DMS53 (cell line): Measurements from ENCODE around the gene TRIM63.
"Not testable (repeated sequence)": the region's sequence is repeated elsewhere in the genome, so short reads cannot be mapped to it uniquely, and the experiment has no call there.

Source experiments
- DNase-seq: peaks from one replicate; lab custom pipeline; 2025; lab: John Stamatoyannopoulos, UW

The TRIM63 gene

DNA sequence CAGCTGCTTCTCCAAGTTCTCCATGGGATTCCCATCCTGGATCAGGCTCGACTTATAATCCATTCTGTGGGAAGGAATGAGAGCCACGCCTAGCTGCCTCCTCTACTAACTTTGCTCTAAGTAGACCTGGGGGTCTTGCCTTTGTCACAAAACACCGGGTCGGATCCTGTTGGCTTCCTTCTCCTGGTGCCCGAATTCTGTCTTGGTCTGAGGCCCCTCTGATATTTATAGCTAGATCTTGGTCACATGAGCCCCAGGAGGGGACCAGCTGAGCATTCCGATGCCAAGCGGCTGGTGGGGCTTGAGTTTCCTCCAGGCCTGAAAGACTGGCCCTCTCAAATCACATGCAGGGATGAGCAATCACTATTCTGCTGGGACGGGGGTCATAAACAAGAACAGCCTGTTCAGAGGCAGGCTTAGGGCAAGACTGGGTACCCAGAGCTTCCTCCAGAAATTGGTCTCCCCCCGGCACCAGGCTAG, at the start of gene TRIM63:
Gene TRIM63, minus strand, starts transcription at position 199 of the 480 bp plus-strand sequence. Its CDS starts 136 bp downstream, at position 63.
- DNase-seq, result no peak

DNA sequence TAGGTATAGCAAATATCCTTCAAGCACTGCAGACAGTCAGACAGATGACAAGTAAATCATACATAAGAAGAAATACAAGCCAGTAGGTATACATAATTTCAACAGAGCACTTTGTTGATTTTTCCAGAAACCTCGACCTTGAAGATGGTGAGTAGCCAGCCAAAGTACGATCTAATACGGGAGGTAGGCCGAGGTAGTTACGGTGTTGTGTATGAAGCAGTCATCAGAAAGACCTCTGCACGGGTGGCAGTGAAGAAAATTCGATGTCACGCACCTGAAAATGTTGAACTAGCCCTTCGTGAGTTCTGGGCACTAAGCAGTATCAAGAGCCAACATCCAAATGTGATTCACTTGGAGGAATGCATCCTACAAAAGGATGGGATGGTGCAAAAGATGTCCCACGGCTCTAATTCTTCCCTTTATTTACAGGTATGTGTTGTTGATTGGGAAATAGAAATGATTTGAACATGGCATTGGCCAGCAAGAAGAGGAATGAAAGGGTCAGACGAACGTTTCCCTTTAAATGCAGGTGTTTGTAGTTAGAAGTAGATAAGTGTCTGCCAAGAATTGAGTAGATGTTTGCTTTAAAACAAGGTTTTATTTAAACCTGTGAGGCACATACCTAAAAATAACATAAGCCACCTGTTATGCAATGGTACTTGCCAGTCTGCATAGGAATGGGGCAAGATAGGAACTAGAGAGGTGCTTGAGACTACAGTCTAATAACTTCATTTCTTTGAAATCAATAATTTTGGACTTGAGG, 46.9 kb upstream of the TRIM63 start:
- no peak for DNase-seq

DNA sequence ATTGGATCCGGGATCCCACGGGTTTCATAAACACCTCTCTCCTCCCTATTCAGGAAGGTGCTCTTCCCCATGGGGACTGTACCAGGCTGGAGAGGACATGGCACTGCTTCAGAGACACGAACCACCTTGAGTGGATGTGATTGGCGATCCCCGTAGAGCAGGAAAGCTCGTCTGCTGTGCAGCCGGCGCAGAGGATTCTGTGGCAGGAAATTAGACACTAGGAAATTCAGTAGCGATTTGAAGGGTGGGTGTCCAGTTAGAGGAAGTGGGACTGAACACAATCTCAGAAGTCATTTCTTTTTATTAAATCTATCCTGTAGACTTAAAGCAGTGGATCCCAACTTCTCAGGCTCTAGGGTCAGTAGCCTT, 45.0 kb upstream of the TRIM63 start:
- no peak for DNase-seq

DNA sequence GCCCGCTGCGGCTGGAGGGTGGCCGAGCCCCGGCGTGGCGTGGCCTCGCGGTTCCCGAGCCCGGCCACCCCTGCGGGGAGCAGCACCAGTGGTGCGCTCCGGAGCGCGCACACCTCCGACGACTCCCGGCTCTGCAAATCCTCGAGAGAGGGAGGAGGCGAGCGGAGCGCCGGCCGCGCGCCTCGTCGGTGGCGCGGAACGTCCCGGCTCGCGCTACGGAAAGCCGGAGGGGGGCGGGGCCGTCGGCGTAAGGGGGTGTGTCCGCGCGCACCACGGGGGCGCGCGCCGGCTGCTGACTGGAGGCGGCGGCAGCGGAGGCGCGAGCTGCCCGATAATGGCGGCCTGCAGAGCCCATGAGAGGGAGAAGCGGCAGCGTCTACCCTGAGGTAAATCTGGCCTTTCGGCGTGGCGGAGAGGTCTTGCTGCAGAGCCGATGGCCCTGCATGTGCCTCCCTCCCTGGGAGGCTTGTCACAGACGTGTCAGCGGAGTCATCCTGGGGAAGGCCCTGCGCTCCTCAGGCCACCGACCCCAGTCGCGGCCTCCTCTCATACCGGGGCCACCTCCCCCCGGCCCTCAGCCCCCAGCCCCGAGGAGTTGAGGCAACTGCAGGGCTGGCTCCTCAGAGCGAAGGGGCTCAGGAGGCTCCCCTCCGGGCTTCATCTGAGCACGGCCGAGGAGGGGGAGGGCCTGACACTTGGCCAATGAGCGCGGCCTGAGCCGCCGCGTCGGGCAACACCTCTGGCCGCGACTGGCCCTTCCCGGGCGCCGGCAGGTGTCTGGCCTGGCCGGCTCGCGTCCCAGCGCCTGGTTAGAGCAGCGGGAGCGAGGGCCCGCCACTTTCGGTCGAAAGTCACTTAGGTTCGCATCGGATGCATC, 44.3 kb upstream of the TRIM63 start, which contains the start of gene PDIK1L:
Gene PDIK1L, plus strand, starts transcription at position 295 of the 877 bp plus-strand sequence. CDS start 2,485 bp downstream, outside the sequence.
- peak; percentile 99 for DNase-seq

DNA sequence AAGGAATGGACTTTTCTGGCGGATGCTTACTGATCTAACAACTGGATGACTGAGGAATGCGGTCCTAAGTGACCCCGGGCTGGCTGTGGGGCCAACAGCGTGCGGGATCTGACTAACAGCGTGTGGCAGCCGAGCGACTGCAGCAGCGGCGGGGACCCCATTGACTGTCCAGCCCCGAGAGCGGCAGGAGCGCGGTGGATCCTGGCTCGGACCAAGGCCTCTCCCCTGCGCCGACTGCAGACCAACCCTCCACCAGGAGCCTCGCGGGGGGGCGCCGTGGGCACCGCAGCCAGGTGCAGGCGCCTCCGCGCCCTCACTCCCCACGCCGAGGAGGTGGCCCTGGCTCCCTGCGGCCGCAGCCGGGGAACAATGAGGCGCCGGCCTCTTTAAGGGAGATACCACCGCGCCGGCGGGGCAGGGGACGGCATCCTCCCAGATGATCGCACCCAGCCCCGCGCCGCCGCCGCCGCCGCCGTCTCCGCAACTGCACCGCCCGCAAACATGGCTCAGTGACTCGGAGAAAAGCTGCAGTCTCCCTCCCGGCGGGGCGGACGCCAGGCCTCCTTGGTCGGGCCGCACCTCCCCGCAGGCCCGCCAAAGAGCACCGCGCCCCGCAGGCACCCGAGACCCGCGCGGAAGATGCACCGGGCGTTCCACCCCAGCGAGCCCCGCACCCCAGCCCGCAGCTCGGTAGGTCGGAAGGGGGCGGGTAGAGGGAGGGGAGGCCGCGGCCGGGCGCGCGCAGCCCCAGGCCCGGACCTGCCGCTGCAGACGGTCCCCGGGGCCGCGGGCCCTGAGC, 43.5 kb upstream of the TRIM63 start:
- DNase-seq, result peak; percentile 94

DNA sequence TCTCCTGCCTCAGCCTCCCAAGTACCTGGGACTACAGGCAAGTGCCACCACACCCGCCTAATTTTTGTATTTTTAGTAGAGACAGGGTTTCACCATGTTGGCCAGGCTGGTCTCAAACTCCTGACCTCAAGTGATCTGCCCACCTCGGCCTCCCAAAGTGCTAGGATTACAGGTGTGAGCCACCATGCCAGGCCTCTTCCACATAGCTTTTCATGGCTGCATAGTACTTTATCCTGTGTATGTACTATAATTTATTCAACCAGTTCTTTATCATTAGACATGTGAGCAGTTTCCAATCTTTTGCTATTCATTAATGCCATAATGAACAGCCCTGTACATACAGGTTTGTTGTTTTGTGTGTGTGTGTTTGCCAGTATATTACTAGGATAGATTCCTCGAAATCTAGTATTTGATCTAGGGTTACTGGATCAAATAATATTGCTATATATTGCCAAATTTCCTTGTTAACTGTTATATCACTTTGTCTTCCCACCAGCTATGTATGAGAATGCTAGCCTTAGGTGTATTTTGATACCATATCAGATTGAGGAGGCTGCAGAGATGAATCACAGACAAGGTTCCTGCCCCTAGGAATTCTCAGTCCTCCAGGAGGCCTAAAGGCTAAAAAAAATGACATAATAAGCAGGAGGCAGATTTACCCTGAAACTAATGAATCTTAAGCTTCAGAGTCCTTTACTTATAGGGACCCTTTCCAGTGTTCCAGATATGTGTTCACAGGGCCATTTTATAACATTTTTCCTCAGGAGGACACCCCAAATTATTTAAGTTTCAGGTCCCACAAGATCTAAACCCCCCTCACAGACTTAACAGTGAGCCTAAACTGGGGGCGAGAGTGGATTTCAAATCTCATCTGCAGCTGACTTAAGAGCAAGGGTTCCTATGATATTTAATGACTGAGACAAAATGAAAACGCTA, 42.1 kb upstream of the TRIM63 start:
- DNase-seq, result no peak

DNA sequence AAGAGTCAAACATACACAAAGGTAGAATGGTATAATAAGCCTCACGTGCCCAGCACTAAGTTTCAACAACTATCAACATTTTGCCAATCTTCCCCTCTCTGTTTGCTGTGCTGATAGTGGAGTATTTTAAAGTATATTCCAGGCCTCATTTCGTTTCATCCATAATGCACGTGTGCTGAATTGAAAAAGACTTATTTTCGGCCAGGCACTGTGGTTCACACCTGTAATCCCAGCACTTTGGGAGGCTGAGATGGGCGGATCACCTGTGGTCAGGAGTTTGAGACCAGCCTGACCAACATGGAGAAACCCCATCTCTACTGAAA, 37.8 kb upstream of the TRIM63 start:
- DNase-seq, result not testable (repeated sequence)

DNA sequence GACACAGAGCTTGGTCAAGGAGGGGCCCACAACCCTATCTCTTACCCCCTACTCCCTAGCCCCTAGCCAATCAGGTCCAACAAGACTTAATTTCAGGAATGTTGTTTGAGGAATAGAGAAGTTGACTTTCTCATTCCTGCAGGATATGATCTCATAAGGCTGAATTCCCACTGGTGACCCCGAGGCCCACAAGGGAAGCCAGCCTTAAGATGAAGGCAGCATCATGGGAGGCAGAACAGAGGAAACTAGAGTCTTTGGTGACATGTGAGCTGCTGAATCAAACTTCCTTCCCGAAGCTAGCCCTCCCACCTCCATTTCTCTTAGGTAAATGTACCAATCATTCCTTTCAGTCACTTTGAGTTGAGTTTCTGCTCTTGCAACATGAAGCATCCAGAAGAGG, 35.1 kb upstream of the TRIM63 start:
- DNase-seq, result no peak

DNA sequence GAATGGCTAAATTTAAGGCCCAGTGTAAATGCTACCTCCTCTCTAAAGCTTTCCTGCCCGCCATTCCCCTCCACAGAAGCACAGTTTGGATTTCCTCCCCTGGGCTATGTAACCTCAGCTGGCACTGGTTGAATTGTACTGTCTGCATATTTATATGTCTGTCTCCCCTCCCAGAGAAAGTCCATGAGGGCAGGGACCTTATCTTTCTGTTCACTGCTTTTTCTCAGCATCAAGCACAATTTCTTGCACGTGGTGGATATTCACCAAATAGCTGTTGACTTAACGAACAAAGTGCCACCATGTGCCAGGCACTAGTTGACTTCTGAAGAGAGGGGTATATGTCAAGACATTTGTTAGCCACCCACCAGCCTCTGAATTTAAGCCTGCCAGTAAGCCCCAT, 34.7 kb upstream of the TRIM63 start:
- no peak for DNase-seq

DNA sequence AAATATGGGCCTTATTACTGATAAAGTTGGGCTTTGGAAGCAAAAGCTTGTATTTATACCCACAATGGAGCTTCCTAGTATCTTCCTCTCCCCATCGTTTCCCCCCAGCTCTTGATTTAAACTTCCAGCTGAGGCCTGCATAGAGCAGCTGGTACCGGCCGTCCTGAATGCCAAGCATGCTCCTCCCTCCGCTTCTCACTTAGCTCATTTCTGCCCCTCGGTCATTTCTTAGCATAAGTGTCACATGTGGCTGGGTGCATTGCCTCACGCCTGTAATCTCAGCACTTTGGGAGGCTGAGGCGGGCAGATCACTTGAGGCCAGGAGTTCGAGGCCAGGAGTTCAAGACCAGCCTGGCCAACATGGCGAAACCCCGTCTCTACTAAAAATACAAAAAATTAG, 32.8 kb upstream of the TRIM63 start:
- DNase-seq, result not testable (repeated sequence)

DNA sequence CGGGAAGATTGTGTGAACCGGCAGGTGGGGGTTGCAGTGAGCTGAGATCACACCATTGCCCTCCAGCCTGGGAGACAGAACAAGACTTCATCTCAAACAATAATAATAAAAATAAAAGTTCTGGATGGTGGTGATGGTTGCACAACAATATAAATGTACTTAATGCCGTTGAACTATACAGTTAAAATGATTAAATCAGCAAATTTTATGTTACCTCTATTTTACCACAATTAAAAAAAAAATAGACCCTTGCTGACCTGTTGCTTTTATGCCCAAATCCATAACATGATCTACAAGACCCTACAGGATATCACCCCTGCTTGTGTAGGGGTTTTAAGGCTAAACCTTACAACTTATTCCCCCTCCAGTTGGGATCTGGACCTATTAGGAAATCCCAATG, 32.4 kb upstream of the TRIM63 start:
- DNase-seq, result no peak

DNA sequence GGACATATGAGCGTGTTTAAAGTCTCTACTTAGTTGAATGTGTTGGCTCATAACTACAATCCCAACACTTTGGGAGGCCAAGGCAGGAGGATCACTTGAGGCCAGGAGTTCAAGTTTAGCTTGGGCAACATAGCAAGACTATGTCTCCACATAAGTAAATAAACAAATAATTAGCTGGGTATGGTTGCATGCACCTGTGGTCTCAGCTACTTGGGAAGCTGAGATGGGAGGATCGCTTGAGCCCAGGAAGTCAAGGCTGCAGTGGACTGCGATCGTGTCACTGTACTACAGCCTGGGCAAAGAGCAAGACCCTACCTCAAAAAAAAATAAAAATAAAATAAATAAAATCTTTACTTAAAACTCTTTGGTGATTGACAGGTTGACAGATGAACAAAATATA, 31.2 kb upstream of the TRIM63 start:
- DNase-seq, result no peak

DNA sequence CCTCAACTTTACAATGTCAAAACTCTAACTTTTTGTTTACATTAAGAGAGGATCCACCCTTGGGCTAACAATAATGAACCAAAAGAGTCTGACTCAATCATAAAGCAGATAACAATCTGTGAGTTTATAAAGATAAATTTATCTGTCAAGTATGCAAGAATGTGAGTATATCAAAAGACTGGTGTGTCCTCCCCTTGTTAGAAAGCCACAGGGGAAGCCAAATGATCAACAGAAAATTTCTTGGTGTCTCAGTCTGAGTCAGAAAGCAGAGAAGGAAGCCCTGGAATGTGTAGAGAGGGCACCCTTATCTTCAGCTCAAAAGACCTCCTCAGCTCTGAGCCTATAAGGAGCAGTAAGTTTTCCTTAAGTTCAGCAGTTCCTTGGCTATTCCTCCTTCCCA, 30.3 kb upstream of the TRIM63 start:
- no peak for DNase-seq

DNA sequence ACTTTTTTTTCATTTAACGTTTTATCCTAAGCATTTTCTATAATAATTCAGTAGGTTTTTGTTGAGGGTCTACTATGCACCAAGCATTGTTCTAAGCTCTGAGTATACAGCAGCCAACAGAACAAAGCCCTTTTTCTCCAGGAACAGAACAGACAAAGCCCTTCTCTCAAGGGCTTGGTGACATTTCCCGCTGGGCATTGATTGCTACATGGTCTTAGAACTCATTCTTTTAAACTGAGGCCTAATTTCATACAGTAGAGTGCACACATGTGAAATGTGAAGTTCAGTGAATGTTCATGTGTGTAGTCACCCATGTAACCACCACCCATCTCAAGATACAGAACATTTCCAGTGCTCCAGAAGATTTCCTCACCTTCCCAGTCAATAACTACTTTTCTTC, 29.0 kb upstream of the TRIM63 start:
- DNase-seq, result no peak

DNA sequence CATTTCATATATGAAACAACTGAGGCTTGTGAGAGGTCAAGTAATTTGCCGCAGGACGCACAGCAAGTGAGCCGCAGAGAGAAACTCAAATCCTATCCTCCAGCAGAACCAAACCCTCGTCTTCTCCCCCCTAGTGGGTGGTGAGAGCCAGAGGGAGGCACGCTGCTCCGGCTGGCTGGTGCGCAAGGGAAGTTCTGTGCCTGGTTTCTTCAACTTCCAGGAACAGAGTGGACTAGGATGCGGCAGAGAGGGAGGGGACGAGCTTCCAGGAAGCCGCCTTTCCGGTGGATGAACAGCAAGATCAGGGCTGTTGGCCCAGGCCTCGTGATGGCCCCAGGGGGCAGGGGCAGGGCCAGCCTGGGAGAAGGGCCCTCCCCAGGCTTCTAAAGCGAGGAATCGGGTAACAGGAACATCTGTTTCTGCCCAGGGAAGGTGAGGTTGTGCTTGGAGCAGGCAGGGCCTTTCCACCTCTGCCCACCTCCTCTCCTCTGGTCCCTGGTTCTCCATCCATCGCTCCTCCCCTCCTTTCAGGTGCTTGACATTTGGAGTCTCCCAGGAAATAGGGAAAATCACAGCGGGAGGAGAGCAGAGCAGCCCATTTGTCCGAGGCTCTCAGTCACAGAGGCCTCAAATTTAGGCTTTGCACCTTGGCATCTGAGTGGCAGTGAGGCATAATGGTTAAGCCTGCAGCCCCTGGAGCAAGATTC, 27.4 kb upstream of the TRIM63 start:
- peak; percentile 28 for DNase-seq

DNA sequence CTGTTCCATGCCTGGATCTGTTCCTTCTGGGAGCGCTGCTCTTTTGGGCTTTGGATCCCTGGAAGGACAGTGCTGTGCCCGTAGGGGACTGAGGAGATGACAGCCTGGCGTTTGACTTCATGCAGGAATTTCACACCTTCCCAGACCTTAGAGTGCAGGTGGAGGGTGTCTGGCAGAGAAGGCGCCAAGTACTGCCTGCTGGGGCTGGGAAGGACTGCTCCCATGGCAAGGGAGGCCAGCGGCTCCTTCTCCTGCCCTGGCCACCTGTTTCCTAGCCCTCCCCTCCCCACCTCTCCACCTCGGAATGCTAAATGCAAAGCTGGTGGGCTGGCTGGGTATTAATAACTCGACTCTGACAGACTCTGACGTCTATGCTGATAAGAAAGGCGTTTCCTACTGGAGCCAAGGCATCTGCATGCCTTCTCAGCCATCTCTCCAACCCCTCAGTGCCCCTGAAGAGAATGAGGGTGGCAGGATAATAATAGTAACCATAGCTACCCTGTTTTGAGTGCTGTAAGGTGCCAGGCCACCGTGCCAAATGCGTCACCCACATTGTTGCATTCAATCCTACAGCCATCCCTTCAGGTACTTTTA, 26.7 kb upstream of the TRIM63 start:
- peak; percentile 29 for DNase-seq

DNA sequence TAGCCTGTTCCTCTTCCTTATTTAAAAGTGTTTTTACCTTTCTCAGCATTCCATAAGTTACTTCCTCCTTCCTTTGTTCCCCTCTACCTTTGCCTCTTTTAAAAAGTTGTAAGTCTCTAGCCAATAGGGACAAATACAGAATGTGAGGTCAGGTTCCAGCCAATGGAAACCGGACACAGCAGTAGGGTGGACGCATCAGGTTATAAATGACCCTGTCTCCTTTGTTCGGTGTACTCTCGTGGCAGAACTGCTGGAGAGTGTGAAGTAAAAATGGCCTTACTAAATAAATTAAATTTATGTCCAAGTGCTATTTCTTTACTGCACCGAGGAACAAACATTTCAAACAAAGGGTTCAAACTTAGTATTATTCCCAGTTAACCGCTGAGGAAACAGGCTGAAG, 26.1 kb upstream of the TRIM63 start:
- DNase-seq, result not testable (repeated sequence)

DNA sequence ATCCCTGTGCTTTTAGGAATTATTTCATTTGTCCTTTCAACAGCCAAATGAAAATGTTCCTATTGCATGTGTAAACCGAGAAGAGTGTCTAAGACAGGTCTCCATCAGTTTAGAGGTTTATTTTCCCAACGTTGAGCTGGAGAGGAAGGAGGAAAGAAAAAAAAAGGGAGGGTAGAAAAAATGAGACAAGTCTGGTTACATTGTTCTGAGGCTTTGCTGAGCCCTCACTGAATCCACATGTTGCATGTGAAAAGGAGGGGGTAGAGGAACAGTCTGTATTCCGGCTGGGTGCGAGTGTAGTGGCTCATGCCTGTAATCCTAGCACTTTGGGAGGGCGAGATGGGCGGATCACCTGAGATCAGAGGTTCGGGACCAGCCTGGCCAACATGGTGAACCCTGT, 25.0 kb upstream of the TRIM63 start:
- DNase-seq, result no peak

DNA sequence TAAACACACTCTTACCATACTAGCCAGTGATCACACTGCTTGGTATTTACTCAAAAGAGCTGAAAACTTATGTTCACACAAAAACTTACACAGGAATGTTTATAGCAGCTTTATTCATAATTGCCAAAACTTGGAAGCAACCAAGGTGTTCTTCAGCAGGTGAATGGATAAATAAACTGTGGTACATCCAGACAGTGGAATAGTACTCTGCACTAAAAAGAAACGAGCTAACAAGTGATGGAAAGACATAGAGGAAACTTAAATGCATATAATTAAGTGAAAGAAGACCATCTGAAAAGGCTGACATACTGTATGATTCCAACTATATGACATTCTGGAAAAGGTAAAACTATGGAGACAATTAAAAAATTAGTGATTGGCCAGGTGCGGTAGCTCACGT, 23.5 kb upstream of the TRIM63 start:
- DNase-seq, result no peak

DNA sequence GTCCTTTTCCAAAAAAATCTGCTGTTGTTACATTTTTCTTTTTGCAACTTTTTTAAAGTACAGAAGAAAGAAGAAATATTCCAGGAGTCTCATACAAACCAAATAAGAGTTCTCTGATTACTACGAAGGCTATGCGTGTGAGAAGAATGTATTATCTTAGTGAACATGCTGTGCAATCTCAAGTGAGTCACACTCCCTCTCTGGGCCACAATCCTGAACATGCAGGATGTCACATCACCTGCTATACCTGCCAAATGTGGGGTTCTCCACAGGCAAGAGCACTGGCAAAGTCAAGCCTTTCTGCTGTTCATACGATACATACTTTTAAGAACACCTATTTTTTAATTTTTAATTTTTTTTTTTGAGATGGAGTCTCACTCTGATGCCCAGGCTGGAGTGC, 21.7 kb upstream of the TRIM63 start:
- no peak for DNase-seq
